SKM-1 treated with dmso at 0.1 percent for 144 hours (cell line): ENCODE results near the gene SPATA6L.

Source experiments
- DNase-seq: peaks from one replicate; lab custom pipeline; 2025; ENCODE audit not compliant: unreplicated experiment; lab: John Stamatoyannopoulos, UW

Gene SPATA6L

DNA sequence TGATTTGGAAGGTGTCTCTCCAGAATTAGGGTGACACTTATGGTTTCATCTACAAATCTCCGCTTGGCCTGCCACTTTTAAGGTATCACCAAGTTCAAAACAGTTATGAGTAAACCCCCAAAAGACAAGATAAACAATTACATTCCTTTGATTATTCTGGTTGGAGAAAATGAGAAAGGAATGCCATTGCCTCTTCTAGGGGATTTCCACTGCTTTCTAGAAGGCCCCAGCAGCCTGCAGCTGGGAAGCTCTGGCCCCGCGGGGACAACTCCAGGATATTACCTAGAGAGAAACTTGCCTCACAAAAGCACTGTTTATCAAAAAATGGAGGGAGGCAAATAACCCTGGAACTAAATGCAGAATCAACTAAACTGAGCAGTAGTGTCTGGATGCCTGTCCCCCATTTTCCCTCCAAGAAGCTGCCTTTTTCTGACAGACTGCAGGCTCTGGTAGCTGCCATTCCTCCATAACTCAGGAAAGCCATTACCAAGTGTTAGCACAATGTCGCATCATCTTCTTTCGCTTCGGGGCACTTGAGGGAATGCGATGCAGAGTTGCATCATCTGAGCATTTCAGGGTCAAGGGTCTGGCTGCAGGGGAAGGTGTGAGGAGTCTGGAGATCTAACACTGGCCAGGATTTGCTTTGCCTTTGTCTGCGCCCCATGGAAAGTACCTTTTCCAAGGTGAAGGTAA is 75.7 kb downstream of the SPATA6L start:
- no peak for DNase-seq

DNA sequence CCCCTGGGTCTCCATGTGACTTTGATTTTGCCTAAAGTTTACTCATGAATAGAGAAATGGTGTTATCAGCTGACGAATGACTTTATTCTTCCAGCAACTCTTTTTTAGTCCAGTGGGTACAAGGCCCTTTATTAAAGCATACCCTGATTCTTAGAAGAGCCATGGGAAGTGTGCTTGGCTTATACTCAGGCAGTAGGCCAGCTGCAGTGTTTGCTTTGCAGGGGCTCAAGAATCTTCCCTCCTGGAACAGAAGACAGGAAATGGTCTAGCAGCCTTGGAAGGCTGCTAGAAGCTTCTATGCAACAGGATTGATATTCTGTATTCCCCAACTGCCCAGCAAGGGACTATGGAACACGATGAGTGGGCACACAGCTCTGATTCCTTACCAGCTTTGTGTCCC is 77.6 kb downstream of the SPATA6L start:
- DNase-seq: no peak

DNA sequence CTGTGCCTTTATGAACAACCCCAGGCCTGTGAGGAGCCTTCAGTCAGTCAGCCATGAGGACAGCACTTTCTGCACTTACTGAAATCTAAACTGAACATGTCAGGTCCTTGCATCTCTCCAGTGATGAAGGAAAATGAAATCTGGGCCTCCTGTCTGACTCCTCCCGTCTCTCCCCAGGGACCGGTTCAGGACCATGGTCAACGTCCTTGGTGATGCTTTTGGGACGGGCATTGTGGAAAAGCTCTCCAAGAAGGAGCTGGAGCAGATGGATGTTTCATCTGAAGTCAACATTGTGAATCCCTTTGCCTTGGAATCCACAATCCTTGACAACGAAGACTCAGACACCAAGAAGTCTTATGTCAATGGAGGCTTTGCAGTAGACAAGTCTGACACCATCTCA is 81.1 kb downstream of the SPATA6L start:
- no peak for DNase-seq

DNA sequence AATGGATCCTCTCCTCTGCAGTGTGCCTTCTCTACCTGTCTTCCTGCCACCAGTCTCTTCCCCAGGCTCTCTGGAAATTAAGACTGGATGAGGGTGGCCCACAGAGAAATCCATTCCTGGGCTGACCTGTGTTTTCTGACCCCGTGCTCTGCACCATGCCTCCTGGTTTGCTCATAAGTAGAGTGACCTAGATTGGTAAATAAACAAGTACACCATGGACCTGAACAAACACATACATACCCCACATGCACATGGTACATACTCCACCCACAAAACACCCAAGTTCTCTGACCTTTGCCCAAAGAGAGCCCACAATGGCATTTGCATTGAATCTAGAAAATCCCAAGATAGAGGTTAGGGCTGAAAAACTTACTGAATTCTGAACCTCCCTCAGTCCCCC is 81.6 kb downstream of the SPATA6L start:
- no peak for DNase-seq

DNA sequence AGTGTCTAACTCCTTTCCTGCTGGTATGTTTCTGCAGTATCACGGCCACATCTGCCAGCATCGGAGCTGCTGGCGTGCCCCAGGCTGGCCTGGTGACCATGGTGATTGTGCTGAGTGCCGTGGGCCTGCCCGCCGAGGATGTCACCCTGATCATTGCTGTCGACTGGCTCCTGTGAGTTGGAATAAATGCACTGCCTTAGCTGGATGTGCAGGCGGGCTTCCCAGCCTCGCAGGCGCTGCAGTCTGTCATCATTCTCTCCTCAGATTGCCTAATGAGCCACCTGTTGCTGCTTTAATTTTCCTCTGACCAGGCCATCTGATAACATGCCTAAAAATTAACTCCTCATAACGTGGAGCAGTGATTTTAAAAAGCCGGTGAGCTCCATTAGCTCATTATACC is 83.3 kb downstream of the SPATA6L start:
- DNase-seq: no peak

DNA sequence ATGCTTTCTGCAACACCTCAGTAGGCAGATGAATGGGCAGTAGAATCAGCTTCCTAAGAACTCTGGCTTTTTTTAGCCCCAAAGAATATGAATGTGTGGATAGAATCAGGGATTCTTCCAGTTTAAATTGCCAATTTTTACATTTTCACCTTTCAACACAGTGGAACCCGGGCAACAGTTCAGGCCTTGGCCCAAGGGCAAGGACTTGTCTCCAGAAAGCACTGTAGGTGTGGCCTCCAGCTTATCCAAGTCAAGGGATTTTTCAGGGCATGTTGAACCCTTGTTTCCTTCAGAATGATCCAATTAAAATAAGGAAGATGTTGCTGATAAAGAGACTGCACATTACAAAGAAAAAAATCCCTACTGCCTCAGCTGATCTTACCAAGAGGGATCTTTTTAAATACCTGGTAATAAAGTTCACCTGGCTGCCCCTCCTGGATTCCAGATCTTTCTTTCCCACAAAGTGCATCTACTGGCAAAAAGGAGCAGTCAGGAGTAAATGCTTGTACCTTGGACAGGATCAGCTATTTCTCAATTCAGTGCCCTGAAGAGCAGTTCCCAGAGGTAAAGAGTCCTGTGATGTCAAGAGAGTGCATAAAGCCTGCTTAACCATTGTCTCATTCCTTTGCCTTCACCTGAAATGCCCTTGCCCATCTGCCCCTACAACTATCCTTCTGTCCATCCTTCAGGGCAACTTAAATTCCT is 84.3 kb downstream of the SPATA6L start:
- DNase-seq: no peak

DNA sequence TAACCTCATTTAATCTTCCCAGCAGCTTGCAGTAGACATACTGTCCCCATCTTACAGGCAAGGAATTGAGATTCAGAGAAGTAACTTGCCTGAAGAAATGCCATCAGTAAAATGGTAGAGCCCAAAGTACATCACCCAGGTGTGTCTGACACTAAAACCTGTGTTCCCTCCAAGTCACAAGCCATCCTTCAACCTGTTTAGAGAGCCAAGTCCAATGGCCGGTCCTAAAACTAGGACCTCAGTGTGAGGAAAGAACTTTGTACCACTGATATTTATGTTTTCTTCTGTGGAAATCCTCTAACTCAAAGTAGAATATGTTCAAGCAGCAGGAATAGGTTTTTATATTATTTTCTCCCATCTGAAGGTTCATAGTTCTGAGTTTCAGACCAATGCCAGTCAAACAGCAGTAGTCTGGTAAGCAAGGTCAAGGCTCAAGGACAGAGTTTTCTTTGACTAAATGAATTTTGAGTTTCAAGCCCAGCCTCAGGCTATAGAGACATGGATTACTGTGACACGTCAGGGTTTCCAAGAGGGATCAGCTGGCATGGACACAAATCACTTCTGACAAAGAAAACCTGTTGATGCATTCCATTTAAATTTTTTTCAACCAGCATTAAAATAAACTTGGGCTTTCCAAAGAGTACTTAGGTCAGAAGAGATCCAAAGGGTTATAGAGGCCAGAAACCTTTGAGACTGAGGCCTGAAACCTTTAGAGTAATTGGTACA is 85.1 kb downstream of the SPATA6L start:
- DNase-seq: no peak

DNA sequence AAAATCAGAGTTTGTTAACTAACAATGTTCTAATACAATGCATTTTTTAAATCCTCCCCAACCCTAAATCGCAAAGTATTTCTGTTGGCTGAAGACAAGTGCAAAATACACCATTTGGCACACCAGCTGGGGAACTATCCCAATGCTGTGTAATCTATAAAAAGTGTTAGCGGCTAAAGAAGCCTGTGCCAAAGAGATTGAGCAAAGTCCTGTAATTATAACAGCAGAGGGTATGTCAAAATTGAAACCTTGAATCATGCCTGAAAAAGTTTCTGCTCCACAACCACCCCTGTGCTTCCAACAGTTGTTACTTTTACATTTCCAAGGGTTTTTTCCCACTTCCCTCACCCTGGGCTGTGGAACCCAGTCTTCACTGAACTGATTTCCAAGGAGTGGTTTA is 87.3 kb downstream of the SPATA6L start:
- DNase-seq: no peak

DNA sequence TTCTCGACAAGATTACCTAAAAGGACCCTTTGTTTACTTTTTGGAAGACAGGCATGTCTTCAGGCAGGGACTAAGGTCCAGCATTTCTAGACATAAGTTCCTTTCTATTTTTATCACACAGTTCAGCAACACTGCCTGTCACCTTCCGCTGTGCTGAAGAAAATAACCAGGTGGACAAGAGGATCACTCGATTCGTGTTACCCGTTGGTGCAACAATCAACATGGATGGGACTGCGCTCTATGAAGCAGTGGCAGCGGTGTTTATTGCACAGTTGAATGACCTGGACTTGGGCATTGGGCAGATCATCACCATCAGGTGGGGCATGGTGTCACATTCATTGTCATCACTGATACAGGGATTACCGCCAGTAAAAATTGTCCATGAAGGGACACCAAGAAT is 89.8 kb downstream of the SPATA6L start:
- DNase-seq: no peak

DNA sequence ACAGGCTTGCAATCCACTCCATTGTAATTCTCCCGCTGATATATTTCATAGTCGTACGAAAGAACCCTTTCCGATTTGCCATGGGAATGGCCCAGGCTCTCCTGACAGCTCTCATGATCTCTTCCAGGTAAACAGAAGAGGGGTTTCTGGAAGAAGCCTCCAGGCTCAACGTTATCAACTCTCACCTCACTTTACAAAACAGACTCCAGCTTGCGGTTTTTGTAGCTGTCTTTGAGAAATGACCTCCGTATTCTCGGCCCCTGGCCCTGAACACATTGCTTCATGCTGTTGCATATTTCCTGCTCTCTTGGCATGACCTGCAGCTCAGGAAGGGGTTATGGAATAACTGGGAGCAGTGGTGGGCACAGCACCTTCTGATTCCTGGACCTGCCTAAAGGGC is 90.3 kb downstream of the SPATA6L start:
- DNase-seq: no peak

DNA sequence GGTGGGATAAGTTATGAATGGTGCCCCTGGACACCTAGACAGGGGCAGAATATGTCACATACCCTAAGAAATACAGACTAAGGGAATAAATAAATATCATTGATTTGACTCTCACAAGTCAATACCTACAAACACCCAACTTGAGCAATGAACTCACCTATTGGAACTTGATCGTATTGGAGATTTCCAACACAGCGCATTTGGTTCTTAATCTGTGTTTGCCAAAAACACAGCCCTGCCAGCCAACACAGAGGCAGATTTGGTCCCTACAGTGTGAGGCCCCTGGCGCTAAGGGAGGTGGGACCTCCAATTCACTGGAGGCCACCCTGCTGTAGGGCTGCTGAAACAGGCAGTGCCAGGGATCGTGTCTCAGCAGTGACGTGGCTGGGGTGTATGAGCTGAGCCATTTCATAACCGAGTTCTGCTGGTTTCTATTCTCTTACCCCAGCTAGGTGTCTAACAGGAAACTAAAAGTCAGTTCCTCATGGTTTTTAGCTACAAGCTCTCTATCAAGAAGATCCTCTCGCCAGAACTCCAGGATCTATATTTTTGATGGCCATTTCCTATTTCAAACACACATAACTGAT is 91.5 kb downstream of the SPATA6L start:
- DNase-seq: peak; percentile 4

DNA sequence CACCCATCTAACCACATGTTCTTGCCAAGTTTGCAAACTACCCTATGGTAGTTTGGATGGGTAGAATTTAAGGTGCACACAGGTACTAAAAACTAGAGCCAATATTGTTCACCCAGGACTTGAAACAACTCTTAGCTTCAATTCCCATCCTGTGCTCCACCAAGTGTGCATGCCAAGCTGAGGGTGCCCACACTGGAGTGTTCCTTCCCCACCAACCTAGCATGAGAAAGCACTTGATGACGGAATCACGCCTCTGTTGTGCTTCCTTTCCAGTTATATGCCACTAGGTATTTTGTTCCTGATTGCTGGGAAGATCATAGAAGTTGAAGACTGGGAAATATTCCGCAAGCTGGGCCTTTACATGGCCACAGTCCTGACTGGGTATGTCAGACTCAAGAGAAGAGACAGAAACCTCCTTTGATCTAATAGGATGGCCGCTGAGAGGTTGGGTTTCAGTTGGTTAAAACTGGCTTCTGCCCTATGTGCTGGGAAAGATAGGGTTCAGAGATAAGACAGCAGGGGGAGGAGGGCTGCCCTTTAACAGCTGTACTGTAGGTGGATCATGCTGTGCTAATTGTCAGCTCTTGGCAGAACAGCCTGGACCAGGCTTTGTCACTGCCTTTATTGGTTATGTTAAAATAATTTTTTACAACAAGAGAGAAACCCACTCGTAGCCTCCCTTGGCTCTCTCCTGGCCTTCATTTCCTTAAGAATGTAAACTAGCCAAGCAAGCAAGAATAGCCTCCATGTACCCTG is 92.5 kb downstream of the SPATA6L start:
- no peak for DNase-seq

DNA sequence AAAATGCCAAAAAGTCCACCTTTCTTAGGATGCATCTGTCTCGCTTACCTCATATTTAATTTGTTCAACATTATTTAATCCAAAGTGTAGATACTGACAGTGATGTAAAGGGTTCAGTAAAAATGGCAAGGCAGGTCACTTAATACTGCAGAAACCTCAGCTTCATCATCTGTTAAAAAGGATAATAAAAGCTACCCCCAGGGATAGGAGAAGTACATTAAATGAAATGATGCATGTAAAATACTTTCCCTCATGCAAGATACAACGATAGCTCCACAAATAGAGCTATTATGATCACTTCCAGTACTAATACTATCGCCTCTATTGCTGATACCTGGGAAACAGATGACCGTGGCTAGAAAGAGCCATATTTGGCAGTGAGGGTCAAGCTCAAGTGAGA is 93.1 kb downstream of the SPATA6L start:
- no peak for DNase-seq

DNA sequence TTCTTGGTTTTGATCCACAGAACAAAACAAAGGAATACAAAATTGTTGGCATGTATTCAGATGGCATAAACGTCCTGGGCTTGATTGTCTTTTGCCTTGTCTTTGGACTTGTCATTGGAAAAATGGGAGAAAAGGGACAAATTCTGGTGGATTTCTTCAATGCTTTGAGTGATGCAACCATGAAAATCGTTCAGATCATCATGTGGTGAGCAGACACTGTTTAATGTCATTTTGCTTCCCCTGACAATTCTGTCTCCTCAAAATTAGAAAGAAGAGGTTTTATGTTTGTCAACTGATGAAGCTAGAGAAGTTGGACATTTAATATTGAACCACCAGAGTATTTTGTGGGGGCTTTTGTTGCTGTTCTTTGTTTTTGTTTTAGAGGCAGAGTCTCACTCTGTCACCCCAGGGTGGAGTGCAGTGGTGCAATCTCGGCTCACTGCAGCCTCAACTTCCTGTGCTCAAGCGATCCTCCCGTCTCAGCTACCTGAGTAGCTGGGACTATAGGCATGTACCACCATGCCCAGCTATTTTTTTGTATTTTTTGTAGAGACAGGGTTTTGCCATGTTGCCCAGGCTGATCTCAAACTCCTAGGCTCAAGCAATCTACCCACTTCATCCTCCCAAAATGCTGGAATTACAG is 94.0 kb downstream of the SPATA6L start:
- no peak for DNase-seq

DNA sequence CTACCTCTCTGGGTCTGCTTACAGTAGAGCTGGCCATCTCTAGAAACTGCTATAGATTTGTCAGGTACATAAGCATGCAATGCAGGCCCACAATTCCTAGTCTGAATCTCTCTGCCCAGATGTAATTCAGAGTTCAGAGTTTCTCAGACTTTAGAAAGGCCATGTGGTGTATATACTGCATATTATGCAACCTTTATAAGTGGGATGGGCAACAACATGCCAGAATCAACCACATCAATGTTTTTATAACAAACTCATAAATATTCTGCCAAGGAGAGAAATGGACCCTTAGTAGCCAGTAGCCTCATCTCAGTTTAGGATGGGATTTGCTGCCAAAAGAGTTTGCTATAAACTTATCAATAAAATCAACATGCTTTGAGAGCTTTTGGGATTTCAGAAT is 97.2 kb downstream of the SPATA6L start:
- DNase-seq: no peak

DNA sequence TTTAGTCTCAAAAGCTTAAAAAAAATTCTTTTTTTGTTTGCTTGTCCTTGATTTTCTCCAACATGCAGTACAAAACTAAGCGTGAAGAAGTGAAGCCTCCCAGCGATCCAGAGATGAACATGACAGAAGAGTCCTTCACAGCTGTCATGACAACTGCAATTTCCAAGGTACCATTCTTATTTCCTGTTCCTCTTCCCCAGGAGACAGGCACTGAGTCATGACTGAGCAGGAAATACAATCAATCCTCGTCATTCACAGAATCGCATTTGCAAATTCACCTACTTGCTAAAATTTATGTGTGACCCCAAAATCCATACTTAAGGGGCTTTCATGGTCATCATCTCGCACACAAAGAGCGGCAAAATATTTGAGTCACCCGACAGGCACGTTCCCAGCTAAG is 98.7 kb downstream of the SPATA6L start:
- no peak for DNase-seq

DNA sequence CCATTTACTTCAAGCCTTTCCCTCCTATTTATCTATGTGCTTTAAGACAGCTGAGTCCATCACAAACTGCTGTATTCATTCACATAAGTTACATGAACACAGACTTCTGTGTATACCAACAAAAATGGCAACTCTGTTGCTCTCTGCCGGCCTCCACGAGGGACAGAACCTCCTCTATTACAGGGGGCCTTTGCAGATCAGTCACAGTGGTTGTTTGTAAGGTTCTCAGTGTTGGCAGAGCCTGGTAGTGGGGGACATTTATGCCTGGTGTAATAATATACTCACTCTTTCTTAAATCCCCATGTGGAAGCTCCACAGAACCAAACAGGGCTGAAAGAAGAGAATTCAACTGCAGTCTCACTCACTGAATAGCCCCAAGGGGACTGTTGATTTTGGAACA is 99.5 kb downstream of the SPATA6L start:
- no peak for DNase-seq

DNA sequence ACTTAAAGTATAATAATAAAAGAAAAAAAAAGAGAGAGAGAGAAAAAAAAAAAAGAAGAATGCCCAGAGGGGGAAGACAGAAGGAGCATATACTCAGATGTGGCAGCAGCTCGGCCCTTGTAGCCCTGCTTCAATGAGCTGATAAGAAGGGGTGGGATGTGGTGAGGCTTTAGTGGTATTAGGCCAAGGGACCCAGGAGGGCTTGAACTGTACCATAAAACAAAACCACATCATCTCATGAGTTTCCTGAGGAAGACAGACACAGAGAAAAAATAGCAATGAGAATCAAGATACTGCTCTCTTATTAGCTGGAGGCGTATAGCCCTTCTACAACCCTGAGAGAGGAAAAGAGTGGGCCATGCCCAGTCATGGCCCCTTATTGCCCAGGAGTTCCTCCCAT is 103.2 kb downstream of the SPATA6L start:
- DNase-seq: no peak

DNA sequence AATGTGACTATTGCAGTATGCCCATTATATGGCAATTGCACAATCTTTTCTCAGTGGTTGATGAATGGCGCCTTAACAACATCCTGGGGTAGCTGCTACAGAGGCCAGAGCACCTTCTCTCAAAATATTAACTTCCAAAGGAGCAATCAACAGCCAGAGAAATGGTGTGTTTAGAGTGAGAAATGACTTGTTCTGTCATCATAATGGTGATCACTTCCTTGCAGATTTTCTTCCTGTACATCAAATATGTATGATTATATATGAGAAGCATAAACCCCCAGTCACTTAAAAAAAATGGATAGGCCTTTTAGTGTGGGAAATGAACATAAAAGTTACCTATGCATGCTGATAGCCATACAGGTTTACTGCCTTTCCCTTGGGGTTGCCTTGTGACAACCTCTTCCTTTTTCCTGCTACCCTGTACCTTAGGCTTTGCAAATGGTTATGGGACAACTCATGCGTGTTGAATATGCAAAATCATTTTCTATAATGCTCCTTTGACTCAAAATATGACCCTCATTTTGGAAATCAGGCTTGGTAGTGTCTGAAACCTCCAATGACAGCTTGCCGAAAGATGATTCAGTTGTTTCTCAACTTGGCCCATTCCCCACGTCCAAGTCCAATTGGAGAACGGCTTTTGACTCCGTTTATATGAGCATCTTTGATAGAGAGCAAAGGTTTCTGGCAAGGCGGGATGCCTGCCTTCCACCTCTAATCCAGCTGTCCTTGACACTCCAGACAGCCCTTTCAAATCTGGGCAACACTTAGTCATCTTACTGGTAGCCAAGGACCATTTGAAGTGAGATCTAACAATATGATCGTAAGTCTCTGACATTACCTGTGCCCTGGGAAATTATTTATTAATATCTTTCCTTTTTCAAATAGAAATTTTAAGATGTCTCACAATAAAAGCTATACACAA is 106.8 kb downstream of the SPATA6L start:
- no peak for DNase-seq
